NCI-H526 (cell line): ENCODE measurements around the gene OR10H1.
"Not testable (repeated sequence)": the region's sequence is repeated elsewhere in the genome, so short reads cannot be mapped to it uniquely, and the experiment has no call there.

ENCODE experiments used
- DNase-seq, 2 experiments: peaks; one replicate each; lab custom pipeline; 2025; lab: John Stamatoyannopoulos, UW

The OR10H1 gene

DNA sequence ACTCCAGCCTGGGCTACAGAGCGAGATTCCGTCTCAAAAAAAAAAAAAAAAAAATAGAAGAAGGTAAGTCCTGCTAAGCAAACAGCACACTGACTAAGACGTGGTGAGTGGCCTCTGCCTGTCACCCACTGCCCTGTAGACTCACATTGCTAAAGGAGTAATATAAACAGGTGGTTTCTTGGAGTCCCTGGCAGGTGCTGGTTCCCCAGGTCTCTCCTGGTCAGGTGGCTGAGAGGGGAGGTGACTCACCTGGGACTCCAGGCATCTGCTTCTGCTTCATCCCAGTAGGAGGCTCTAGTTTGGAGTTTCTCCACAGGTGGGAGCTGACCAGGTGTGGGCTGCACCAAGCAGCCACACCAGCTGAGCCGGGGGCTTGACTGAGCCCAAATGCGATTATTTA is at the start of gene OR10H1:
Gene OR10H1 (minus strand): TSS at position 359 of the 400 bp plus-strand sequence. CDS start 7,627 bp downstream, outside the sequence.
- no peak for DNase-seq

DNA sequence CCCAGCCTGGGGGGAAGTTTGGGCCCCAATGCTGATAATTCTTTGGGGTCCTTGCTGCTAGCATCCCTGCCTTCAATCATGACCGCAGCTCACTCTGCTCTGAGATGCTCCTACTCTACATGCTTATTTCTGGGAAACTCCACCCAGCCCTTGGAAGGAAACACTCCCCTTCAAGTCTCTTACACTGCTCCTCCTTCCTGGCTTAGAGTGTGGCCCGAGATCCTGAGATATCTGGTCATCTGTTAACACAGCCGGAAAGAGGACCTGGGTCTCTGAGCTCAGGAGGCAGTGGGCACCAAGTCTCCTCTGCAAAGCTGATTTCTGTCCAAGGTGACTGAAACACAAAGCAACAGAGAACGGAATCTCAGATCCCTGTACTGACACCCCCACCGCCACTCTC is 49.4 kb upstream of the OR10H1 start:
- no peak for DNase-seq

DNA sequence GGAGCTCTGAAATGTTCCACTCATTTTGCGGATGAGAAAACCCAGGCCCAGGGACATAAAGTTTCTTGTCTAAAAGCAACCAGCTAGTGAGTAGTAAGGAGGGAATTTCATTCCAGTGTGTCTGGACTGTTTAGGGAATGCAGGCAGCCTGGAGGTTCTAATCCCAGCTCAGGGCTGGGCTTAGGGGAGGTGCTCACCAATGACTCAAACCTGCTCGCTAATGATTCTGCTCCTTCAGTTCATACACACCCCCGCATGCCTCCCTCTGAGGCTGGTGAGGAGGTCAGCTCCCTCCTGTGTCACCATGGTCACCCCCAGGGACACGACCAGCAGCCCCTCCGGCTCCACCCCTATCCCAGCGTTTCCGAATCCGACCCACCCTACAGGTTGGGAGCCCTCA is 47.8 kb upstream of the OR10H1 start:
- DNase-seq = no peak

- no peak for DNase-seq
These were observed 47.0 kb upstream of the OR10H1 start for GRCh38 chr19:15862444-15862843.

- no peak for DNase-seq
These were observed 45.1 kb upstream of the OR10H1 start for GRCh38 chr19:15860522-15860921.

DNA sequence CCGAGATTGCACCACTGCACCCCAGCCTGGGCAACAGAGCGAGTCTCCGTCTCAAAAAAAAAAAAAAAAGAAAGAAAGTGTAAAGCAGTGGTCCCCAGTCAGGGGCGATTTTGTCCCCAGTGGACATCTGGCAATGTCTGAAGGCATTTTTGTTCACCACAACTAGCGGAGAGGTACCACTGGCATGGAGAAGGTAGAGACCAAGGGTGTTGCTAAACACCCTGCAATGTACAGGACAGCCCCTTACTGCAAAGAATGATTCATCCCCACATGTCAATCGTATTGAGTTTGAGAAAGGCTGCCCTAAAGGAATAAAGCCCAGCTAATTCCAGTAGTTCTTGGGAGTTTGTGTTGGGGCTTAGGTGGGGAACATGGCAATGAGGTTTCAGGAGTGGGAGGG is 43.7 kb upstream of the OR10H1 start:
- DNase-seq = no peak

DNA sequence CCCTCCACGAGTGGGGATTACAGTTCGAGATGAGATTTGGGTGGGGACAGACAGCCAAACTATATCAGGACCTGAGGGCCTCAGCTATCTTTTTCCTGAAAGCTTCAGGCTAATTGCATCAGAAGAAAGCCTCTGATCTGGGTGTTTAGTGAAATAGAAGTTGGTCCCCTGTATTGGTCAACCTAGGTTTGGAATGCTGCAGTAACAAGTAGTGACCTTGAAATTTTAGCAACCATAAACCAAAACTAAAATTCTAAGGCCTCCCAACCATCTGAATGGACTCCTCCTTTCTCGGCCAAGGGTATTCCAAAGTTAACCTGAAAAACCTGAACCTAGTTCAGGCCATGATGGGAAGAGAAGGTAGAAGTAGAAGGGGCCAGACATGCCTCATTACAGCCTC is 34.9 kb upstream of the OR10H1 start:
- DNase-seq = no peak

DNA sequence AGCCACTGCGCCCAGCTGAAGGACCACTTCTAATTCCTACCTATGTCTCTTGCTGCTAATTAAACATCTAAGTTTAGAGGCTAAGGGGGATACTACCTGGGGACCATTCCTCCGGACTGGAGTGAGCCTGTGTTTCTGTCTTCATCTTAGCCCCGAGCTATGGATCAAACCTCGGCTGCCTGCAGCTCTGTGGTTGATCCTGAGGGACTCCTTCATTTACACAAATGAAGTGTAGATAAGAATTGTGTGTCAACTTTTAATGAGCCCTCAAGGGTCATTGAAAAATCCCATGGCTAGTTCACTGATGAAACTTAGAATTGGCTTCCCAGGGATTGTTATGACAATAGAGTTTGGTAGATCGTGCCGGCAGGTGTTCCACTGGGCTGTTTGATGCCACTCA is 31.5 kb upstream of the OR10H1 start:
- no peak for DNase-seq

DNA sequence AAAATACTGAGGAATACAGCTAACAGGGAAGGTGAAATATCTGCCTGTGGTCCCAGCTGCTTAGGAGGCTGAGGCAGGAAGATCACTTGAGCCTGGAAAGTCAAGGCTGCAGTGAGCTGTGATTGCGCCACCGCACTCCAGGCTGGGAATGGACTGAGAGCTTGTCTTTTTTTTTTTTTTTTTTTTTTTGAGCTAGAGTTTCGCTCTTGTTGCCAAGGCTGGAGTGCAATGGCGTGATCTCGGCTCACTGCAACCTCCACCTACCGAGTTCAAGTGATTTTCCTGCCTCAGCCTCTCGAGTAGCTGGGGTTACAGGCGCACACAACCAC is 28.4 kb upstream of the OR10H1 start:
- DNase-seq = not testable (repeated sequence)

DNA sequence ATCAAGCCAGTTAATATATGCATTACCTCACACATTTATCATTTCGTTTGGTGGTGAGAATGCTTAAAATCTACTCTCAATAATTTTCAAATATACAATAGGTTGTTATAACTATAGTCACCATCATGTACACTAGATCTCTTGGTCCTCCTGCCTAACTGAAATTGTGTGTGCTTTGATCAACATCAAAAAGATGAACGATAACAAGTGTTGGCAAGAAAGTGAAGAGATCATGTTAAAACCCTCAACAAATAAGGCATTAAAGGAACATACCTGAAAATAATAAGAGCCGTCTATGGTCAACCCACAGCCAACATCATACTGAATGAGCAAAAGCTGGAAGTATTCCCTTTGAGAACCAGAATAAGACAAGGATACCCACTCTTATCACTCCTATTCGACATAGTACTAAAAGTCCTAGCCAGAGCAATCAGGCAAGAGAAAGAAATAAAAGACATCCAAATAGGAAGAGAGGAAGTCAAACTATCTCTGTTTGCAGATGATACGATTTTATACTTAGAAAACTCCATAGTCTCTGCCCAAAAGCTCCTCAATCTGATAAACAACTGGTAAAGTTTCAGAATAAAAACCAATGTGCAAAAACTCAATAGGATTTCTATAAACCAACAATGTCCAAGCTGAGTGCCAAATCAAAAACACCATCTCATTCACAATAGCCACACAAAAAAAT is 27.9 kb upstream of the OR10H1 start:
- no peak for DNase-seq

DNA sequence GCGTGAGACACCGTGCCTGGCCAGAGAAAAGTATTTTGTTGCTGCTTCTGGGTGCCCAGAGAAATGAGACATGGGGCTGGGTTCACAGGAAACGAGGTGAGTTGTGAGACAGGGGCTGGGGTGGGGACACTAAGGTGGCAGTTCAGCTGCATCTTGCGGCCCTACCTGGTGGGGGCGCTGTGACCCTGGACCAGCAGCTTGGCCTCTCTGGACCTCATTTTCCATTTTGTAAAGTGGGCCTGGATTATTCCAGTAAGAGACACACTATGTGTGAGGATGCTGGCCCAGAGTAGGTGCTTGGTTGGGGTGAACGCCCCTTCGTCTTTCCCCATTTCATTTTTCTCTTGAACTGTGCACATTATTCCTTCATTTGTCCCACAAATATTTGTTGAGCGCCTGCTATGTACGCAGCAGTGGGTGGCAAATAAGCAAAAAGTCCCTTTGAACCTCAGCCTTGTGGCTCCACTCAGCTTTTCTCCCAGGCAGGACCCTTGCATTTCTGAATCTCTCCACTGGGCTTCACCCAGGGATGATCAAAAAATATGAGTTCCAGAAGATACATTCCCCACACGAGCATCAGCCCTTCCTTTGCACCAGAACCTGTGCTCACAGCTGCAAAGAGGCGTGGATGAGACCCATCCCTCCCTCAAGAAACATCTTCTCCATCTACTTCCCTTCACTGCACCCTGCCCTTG is 26.6 kb upstream of the OR10H1 start:
- DNase-seq = no peak

DNA sequence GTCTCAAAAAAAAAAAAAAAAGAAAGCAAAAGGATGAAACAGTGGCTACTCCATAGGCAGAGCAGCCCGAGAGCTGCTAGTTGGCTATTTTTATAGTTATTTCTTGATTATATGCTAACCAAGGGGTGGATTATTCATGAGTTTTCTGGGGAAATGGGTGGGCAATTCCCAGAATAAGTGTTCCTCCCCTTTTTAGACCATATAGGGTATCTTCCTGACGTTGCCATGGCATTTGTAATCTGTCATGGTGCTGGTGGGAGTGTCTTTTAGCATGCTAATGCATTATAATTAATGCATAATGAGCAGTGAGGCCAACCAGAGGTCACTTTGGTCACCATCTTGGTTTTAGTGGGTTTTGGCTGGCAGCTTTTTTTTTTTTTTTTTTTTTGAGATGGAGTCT is 25.4 kb upstream of the OR10H1 start:
- DNase-seq = no peak

- not testable (repeated sequence) for DNase-seq
These were observed 24.4 kb upstream of the OR10H1 start for GRCh38 chr19:15839888-15840287.

DNA sequence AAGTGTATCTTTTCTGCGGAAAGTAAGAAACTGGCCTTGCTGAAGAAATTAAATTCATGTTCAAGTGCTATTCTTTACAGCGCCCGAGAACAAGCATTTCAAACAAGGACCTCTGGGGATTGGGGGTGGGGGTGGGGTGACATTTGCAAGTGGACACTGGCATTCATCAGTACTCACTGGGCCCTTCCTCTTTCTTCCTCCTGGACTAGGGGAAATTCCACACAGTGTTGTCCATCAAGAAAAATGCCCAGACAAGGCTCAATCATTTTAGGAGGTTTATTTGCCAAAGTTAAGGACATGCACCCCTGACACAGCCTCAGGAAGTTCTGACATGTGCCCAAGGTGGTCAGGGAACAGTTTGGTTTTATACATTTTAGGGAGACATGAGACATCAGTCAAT is 22.9 kb upstream of the OR10H1 start:
- no peak for DNase-seq

DNA sequence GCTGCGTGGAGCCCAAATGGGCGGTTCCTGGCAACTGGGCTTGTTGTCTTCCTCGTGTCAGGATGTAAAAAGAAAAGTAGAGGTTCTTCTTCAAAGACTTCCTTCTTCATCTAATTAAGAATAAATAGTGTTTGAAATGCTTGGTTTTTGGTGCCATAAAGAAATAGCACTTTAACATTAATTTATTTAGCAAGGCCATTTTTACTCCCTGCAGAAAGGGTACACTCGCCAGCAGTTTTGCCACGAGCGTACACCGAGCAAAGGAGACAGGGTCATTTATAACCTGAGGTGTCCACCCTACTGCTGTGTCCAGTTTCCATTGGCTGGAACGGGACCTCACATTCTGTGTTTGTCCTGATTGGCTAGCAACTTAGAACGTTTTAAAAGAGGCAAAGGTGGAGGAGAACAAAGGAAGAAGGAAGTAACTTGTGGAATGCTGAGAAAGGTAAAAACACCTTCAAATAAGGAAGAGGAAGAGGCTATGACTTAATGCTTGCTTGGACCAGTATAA is 21.8 kb upstream of the OR10H1 start:
- peak in 1 of 2 experiments; percentile 60 for DNase-seq

GRCh38 chr19:15836330-15837220 is 21.1 kb upstream of the OR10H1 start:
- DNase-seq = peak; percentile 89 to 94

GRCh38 chr19:15835565-15836329 is 20.3 kb upstream of the OR10H1 start:
- not testable (repeated sequence) for DNase-seq

GRCh38 chr19:15834232-15834631 is 18.8 kb upstream of the OR10H1 start:
- DNase-seq = not testable (repeated sequence)

GRCh38 chr19:15831626-15832025 is 16.2 kb upstream of the OR10H1 start:
- DNase-seq = no peak

DNA sequence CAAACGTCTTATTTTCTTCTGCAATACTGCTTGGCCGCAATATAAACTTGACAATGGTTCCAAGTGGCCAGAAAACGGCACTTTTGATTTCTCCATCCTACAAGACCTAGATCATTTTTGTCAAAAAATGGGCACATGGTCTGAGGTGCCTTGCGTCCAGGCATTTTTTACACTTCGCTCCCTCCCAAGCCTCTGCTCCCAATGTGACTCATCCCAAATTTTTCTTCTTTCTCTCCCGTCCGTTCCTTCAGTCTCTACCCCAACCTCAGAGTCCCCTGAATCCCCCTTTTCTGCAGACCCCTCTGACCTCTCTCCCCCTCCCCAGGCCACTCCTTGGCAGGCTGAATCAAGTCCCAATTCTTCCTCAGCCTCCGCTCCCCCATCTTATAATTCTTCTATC is 14.3 kb upstream of the OR10H1 start:
- DNase-seq = no peak

DNA sequence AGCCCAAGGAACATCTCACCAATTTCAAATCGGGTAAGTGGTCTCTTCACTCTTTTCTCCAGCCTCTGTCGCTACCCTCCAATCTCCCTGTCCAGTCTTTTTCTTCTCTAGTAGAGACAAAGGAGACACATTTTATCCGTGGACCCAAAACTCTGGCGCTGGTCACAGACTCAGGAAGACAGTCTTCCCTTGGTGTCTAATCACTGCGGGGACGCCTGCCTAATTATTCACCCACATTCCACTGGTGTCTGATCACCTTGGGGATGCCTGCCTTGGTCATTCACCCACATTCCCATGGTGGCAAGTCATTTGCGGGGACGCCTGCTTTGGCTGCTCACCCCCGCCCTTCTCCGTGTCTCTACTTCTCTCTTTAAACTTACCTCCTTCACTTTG is 13.8 kb upstream of the OR10H1 start:
- DNase-seq = no peak
